Fibroblast of lung (primary cell): ENCODE results near the gene OR1D5. TPM values are rescaled to one million over a fixed set of nuclear protein-coding genes. Genes with fewer than 3 reads are reported as not detected.

ENCODE experiments used
- DNase-seq, 2 donors: peaks; one replicate each; pipeline versions ENCODE4 v3.0.0 to v3.0.0-alpha.2; 2010; ENCODE audit warnings: low read depth in 2 of 2
- H2AFZ ChIP-seq: 2 replicates; pipeline ENCODE4 v1.5.1; 2012; ENCODE audit warnings: low read length, control low read depth, inconsistent platforms
- H3K27ac ChIP-seq: 2 replicates; pipeline ENCODE4 v1.5.1; 2011; ENCODE audit warnings: low read length, control low read depth; ENCODE audit not compliant: insufficient read depth
- H3K27me3 ChIP-seq: 2 replicates; pipeline ENCODE4 v1.5.1; 2011; ENCODE audit warnings: mild to moderate bottlenecking, low read length; ENCODE audit not compliant: control insufficient read depth, insufficient read depth
- H3K36me3 ChIP-seq: 2 replicates; pipeline ENCODE4 v1.5.1; 2011; ENCODE audit warnings: low read length; ENCODE audit not compliant: control insufficient read depth, insufficient read depth
- H3K4me1 ChIP-seq: 2 replicates; pipeline ENCODE4 v1.5.1; 2011; ENCODE audit warnings: low read length; ENCODE audit not compliant: control insufficient read depth, insufficient read depth; ENCODE audit errors: extremely low read depth
- H3K4me2 ChIP-seq: 2 replicates; pipeline ENCODE4 v1.5.1; 2011; ENCODE audit warnings: low read length, control low read depth; ENCODE audit not compliant: insufficient read depth; ENCODE audit errors: extremely low read depth
- H3K4me3 ChIP-seq, 4 experiments: fragments of 200-600 bp in 1 of 4; sonication (generic) in 1 of 4; replicated peaks in 1 of 4; 2 replicates each; pipeline ENCODE4 v1.5.1; 2011 to 2016; ENCODE audit warnings: low read length in 4 of 4, low read depth in 3 of 4, mild to moderate bottlenecking in 3 of 4, control low read depth in 2 of 4, inconsistent platforms in 1 of 4, mixed read lengths in 1 of 4; ENCODE audit not compliant: insufficient read depth in 1 of 4; ENCODE audit errors: control extremely low read depth in 1 of 4
- H3K79me2 ChIP-seq: 2 replicates; pipeline ENCODE4 v1.5.1; 2012; ENCODE audit warnings: mild to moderate bottlenecking, low read length, inconsistent platforms; ENCODE audit not compliant: control insufficient read depth, insufficient read depth
- H3K9ac ChIP-seq: 2 replicates; pipeline ENCODE4 v1.5.1; 2011; ENCODE audit warnings: mild to moderate bottlenecking, low read length, control low read depth; ENCODE audit not compliant: insufficient read depth
- H3K9me3 ChIP-seq: 2 replicates; pipeline ENCODE4 v1.5.1; 2012; ENCODE audit warnings: low read depth, low read length; ENCODE audit not compliant: control insufficient read depth, insufficient read depth
- H4K20me1 ChIP-seq: 2 replicates; pipeline ENCODE4 v1.5.1; 2011; ENCODE audit warnings: low read length; ENCODE audit not compliant: control insufficient read depth, insufficient read depth; ENCODE audit errors: extremely low read depth
- CTCF ChIP-seq, 2 donors: IDR thresholded peaks in 1 of 2; conservative IDR thresholded peaks in 1 of 2; 1 replicate in 1 of 2; 2 replicates in 1 of 2; pipeline ENCODE4 v1.5.1; 2011 to 2012; ENCODE audit warnings: low read length in 2 of 2, control low read depth in 1 of 2, inconsistent platforms in 1 of 2, low read depth in 1 of 2, mild to moderate bottlenecking in 1 of 2
- EZH2 ChIP-seq: IDR thresholded peaks from 2 replicates; pipeline ENCODE4 v1.5.1; 2012; ENCODE audit warnings: low read length, control low read depth, mild to moderate bottlenecking; ENCODE audit errors: missing control alignments
- polyA plus RNA-seq, 2 donors: library from polyadenylated mRNA; depleted of rRNA in 1 of 2; stranded (reverse) in 1 of 2; unstranded in 1 of 2; fragments of >200 nt; gene quantifications; 2 replicates each; pipeline ENCODE4 v1.2.1, GENCODE V29; 2011 to 2012; ENCODE audit warnings: missing spikeins in 1 of 2
- total RNA-seq: library from RNA; depleted of rRNA; stranded (reverse); fragments of >200 nt; gene quantifications from 2 replicates; pipeline ENCODE4 v1.2.1, GENCODE V29; 2014

The OR1D5 gene
- total and polyA plus RNA-seq, 2 donors (not counting 1 experiment from before 2014, with no cell fraction given) = not detected

- H3K4me3 ChIP-seq = no peak overlapping the region
- TF ChIP-seq EZH2 (no peak), CTCF (conservative IDR thresholded peaks at IDR 0.05 in 1 of 2, IDR thresholded peaks at IDR 0.05 in 1 of 2; ENCODE audit: low read depth in 1 of 2, low read length in 2 of 2) (peak; percentile 68 to 73)
- H3K36me3 ChIP-seq = no peaks in the 10 kb centered on the region
- no peaks in the 10 kb centered on the region for H3K79me2 ChIP-seq
- no peak overlapping the region for H3K9ac ChIP-seq
- peak; percentile 35 to 65 for DNase-seq
- H3K9me3 ChIP-seq = no peaks in the 10 kb centered on the region
- H3K27me3 ChIP-seq = no peaks in the 10 kb centered on the region
- no peak overlapping the region for H3K4me2 ChIP-seq
- no peak overlapping the region for H3K27ac ChIP-seq
- H2AFZ ChIP-seq = no peak overlapping the region
- no peaks in the 10 kb centered on the region for H4K20me1 ChIP-seq
- H3K4me1 ChIP-seq = no peaks in the 10 kb centered on the region
Observed at GRCh38 chr17:3012926-3013581, 50.4 kb downstream of the OR1D5 start.

Other genes starting within 250 kb of the OR1D5 start
- not detected in 2 replicates for gene OR1D2, start 40.8 kb upstream of the OR1D5 start, total RNA-seq
- not detected in 2 replicates for gene OR1D2, start 40.8 kb upstream of the OR1D5 start, polyA plus RNA-seq
- gene OR1G1, start 63.9 kb upstream of the OR1D5 start, total RNA-seq = not detected in 2 replicates
- gene OR1G1, start 63.9 kb upstream of the OR1D5 start, polyA plus RNA-seq = not detected in 2 replicates
- gene OR1A2, start 133.9 kb upstream of the OR1D5 start, total RNA-seq = not detected in 2 replicates
- not detected in 2 replicates for gene OR1A2, start 133.9 kb upstream of the OR1D5 start, polyA plus RNA-seq
- gene OR1A1, start 144.1 kb upstream of the OR1D5 start, total RNA-seq = not detected in 2 replicates
- not detected in 2 replicates for gene OR1A1, start 144.1 kb upstream of the OR1D5 start, polyA plus RNA-seq
- gene OR3A1, start 234.8 kb upstream of the OR1D5 start, total RNA-seq = not detected in 2 replicates
- 0.03 TPM in 1 of 2 replicates, not detected in the other for gene OR3A1, start 234.8 kb upstream of the OR1D5 start, polyA plus RNA-seq